ENCODE data around the gene PSMD8. TPM values are rescaled to one million over a fixed set of nuclear protein-coding genes. Genes with fewer than 3 reads are reported as not detected.

The PSMD8 gene
- total RNA-seq, 1 donor from 2014 or later: 162 TPM

DNA sequence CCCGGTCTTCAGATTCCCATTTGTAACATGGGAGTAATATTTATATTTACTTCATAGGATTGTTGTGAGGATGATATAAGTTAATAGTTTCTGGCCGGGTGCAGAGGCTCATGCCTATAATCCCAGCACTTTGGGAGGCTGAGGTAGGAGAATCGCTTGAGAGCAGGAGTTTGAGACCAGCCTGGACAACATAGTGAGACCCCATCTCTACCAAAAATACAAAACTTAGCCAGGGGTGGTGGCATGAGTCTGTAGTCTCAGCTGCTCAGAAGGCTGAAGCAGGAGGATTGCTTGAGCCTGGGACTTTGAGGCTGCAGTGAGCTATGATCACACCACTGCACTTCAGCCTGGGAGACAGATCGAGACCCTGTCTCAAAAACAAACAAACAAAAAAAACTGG is 27.5 kb upstream of the PSMD8 start:
- Mint-ChIP-seq H3K9me3 (ENCODE audit: unreplicated experiment) (no peaks in the 10 kb centered on the region), H3K36me3 (ENCODE audit: unreplicated experiment) (peaks cover 2% of the 10 kb centered on the region), H3K27ac (ENCODE audit: unreplicated experiment) (no peak overlapping the region), H3K27me3 (ENCODE audit: unreplicated experiment) (no peaks in the 10 kb centered on the region), H3K4me1 (ENCODE audit: unreplicated experiment) (no peaks in the 10 kb centered on the region), H3K4me3 (ENCODE audit: unreplicated experiment) (no peak overlapping the region)
- no peak for DNase-seq (ENCODE audit: extremely low spot score, unreplicated experiment)
- TF ChIP-seq, protein P1, sequence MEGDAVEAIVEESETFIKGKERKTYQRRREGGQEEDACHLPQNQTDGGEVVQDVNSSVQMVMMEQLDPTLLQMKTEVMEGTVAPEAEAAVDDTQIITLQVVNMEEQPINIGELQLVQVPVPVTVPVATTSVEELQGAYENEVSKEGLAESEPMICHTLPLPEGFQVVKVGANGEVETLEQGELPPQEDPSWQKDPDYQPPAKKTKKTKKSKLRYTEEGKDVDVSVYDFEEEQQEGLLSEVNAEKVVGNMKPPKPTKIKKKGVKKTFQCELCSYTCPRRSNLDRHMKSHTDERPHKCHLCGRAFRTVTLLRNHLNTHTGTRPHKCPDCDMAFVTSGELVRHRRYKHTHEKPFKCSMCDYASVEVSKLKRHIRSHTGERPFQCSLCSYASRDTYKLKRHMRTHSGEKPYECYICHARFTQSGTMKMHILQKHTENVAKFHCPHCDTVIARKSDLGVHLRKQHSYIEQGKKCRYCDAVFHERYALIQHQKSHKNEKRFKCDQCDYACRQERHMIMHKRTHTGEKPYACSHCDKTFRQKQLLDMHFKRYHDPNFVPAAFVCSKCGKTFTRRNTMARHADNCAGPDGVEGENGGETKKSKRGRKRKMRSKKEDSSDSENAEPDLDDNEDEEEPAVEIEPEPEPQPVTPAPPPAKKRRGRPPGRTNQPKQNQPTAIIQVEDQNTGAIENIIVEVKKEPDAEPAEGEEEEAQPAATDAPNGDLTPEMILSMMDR (IDR thresholded peaks at IDR 0.05): no peak

DNA sequence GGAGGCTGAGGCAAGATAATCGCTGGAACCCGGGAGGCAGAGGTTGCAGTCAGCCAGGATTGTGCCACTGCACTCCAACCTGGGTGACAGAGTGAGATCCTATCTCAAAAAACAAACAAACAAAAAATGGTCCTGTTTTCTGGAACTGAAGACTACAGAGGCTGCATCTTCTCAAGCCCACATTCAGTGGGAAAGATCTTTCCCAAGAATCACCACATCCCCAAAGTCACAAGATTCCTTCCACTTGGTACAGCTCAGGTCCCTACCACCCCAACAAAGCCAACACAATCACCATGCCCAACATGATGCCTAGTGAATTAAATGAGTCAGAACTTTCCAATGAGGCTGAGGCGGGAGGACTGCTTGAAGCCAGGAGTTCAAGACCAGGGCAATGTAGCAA is 23.5 kb upstream of the PSMD8 start:
- no peak for DNase-seq (ENCODE audit: extremely low spot score, unreplicated experiment)
- Mint-ChIP-seq H3K27ac (ENCODE audit: unreplicated experiment) (no peak overlapping the region), H3K9me3 (ENCODE audit: unreplicated experiment) (no peaks in the 10 kb centered on the region), H3K36me3 (ENCODE audit: unreplicated experiment) (no peaks in the 10 kb centered on the region), H3K4me1 (ENCODE audit: unreplicated experiment) (no peaks in the 10 kb centered on the region), H3K4me3 (ENCODE audit: unreplicated experiment) (no peak overlapping the region), H3K27me3 (ENCODE audit: unreplicated experiment) (peaks cover 3% of the 10 kb centered on the region)
- TF ChIP-seq, protein P1 (IDR thresholded peaks at IDR 0.05): no peak

DNA sequence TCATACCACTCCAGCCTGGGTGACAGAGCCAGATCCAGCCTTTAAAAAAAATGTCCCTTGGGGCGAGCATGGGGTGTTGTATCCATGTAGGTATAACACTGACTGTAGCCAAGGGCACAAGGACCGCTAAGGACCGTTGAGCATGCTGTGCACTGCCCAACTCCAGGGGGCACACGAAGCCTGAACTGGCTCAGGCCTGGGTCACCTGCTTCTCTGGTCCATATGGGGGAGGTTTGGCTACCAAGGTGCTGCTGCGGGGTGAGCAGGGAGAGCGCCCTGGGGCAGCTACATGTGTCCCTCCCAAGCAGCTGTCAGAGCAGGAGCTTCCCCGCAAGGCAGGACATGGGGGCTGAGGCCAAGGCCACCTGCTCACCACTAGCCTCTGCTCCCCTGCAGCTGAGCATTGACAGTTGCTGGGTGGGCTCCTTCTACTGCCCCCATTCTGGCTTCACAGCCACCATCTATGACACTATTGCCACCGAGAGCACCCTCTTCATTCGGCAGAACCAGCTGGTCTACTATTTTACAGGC is 22.4 kb upstream of the PSMD8 start:
- TF ChIP-seq, protein P1 (IDR thresholded peaks at IDR 0.05): no peak
- no peaks in the 10 kb centered on the region for H3K36me3 Mint-ChIP-seq (ENCODE audit: unreplicated experiment)
- peaks cover 11% of the 10 kb centered on the region for H3K27me3 Mint-ChIP-seq (ENCODE audit: unreplicated experiment)
- no peaks in the 10 kb centered on the region for H3K4me1 Mint-ChIP-seq (ENCODE audit: unreplicated experiment)
- DNase-seq (ENCODE audit: extremely low spot score, unreplicated experiment): no peak
- H3K27ac Mint-ChIP-seq (ENCODE audit: unreplicated experiment): no peak overlapping the region
- no peak overlapping the region for H3K4me3 Mint-ChIP-seq (ENCODE audit: unreplicated experiment)
- H3K9me3 Mint-ChIP-seq (ENCODE audit: unreplicated experiment): no peaks in the 10 kb centered on the region

DNA sequence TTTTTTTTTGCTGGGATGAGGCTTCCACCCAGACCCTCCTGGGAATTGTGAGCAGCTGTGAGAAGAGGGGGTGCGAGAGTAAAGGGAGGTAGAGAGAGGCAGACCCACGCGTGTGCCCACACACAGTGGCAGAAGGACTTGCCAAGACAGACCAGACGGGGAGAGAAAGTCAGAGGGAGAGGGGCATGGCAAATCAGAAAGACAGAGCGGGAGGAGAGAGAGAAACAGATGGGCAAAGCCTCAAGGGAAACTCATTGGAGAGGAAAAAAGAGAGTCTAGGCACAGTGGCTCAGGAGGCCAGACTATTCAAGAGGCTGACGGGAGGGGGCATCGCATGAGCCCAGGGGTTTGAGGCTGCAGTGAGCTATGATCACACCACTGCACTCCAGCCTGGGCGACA is 21.8 kb upstream of the PSMD8 start:
- TF ChIP-seq, protein P1 (IDR thresholded peaks at IDR 0.05): no peak

DNA sequence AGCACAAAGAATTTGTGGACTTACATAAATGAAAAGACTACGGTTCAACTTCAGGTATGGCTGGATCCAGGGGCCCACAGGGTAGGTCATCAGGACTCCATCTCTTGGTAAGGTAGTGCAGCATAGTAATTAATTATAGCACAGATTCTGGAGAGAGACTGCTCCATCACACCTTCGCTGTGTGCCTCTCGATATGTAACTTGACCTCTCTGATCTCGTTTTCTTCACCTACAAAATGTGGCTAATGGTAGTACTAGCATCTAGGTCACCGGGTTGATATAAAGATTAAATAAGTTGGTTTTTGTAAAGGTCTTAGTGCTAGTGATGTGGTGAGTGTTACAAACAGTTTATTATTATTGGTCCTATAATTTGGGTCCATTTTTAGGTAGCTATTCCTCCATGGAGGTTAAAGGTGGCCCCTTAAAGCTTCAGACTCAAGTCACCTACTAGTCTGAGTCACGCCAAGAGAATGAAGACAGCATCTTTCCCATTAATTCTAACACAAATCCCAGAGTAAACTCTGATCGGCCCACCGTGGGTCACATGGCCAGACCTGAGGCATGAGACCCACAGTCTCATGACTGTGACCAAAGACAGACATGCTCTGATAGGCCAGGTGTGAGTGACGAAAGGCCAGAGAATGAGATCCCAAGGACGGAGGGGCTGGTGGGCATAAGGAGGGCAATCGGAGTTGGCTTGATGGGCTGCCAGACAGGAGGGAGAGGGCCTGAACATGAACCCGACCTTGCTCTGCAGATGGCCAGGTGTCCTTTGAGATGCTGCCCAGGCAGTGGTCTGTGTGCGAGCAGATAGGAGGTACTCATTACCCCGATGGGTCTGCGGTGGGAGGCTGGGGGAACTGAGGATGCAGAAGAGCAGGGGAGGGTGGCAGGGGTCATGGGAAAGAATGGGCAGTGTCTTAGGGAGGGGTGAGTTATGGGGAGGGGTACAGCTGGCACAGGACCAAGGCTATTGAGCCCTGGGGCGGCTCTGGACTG is 18.3 kb upstream of the PSMD8 start:
- DNase-seq (ENCODE audit: extremely low spot score, unreplicated experiment): no peak
- no peaks in the 10 kb centered on the region for H3K9me3 Mint-ChIP-seq (ENCODE audit: unreplicated experiment)
- H3K36me3 Mint-ChIP-seq (ENCODE audit: unreplicated experiment): no peaks in the 10 kb centered on the region
- TF ChIP-seq, protein P1 (IDR thresholded peaks at IDR 0.05): no peak
- no peak overlapping the region for H3K27ac Mint-ChIP-seq (ENCODE audit: unreplicated experiment)
- peaks cover 34% of the 10 kb centered on the region for H3K27me3 Mint-ChIP-seq (ENCODE audit: unreplicated experiment)
- H3K4me3 Mint-ChIP-seq (ENCODE audit: unreplicated experiment): no peak overlapping the region
- H3K4me1 Mint-ChIP-seq (ENCODE audit: unreplicated experiment): peaks cover under 1% of the 10 kb centered on the region

More for the DNA sequence above, 21.8 kb upstream of the PSMD8 start:
- no peaks in the 10 kb centered on the region for H3K36me3 Mint-ChIP-seq (ENCODE audit: unreplicated experiment)
- peaks cover 11% of the 10 kb centered on the region for H3K27me3 Mint-ChIP-seq (ENCODE audit: unreplicated experiment)
- no peaks in the 10 kb centered on the region for H3K4me1 Mint-ChIP-seq (ENCODE audit: unreplicated experiment)
- H3K9me3 Mint-ChIP-seq (ENCODE audit: unreplicated experiment): no peaks in the 10 kb centered on the region
- H3K27ac Mint-ChIP-seq (ENCODE audit: unreplicated experiment): no peak overlapping the region
- DNase-seq (ENCODE audit: extremely low spot score, unreplicated experiment): no peak
- no peak overlapping the region for H3K4me3 Mint-ChIP-seq (ENCODE audit: unreplicated experiment)

Data from osteocyte (in vitro differentiated cells).